ENCODE measurements around the gene PSPC1. TPM values are rescaled to one million over a fixed set of nuclear protein-coding genes. Genes with fewer than 3 reads are reported as not detected.

Gene PSPC1
- total RNA-seq, 1 experiment from 2014 or later: 76.0 TPM

DNA sequence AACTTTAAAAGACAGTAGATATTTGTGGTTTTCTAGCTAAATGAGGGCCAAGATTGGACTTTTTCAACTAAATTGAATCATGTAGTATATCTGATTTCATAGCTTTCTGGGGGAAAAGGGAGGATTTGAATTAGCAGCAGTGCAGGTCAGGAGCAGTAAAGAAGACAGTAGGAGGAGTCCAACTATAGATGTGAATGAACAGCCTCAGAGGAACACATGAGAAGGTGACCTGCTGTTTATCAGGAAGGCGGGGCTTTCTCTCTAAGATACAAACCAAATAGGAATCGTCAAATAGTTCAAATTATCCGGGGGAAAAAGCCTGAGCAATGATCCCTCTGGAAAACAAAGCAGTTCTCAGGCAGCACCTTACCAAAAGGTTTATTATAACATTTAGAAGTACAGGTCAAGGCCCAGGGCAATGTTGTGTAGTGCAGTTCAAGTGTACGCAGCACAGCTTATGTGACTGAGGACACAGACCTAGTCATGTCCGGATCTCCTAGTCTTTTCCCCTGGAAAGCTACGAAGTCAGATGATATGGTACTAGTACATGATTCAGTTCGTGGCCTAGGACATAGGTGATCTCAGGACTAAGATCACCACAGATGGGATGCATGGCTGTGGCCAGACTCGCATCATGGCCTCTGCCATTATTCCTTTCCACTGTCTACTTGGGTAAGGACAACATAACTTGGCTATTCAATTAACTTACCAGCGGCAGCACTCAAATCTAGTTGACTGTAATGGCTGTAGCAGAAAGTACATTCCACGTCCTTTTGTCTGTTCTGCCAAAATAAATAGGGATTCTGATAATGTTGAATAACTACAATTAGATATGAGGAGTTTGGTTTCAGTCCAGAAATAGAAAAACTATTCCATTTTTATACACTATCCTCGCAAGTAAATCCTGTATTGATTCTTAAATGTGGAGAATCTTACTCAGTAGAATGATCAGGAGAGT is 109.0 kb downstream of the PSPC1 start:
- DNase-seq (ENCODE audit: low spot score): no peak

DNA sequence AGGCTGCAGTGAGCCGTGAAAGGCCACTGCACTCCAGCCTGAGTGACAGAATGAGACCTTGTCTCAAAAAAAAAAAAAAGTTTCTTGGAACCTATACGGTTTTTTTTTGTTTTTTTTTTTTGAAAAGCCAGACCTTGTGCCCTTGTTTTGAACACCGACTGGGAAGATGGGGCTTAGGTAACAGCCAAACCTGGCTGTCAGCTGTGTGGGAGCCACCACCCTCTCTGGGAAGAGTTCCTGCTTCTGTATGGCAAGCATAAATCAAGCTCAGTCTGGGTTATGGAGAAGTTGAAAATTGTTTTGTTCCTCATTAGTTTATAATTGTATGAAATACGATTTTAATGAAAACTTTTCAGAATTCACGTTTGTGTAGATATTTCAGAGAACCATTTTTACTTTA is 109.8 kb downstream of the PSPC1 start:
- DNase-seq (ENCODE audit: low spot score): no peak

DNA sequence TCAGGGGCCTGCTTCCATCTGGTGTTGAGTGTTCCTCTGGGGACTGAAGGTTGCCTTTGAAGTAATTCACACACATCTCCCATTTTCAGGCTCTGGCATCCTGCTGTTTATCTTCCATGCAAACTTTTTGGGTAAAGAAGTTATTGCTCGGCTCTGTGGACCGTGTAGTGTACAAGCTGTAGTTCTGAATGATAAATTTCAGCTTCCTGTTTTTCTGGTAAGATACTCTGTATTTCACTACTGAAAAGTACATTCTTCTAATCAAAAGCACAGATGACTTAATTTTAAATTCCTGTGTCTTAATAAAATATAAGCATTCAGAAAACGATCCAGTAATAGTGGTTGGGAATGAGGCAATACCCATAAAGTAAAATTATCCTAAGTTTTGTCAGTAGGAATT is 112.6 kb downstream of the PSPC1 start:
- no peak for DNase-seq (ENCODE audit: low spot score)

DNA sequence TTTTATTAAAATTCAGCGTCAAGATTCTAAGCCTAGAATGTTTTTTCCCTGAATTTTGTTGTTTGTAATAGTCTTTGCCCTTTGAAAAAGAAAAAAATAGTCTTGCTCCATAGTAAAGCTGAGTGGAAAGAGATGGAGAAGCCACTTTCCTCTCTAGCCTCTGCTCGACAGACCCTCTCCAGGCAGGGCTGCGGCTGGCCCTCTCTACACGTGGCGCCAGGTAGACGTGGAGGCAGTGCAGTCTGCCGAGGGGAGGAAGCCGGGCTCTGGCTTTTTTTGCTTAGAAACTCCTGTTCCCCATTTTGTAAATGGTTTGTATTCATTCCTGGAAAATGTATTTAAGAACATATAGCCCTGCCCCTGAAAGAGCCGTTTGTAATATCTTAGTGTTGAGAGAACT is 114.0 kb downstream of the PSPC1 start:
- DNase-seq (ENCODE audit: low spot score): no peak

DNA sequence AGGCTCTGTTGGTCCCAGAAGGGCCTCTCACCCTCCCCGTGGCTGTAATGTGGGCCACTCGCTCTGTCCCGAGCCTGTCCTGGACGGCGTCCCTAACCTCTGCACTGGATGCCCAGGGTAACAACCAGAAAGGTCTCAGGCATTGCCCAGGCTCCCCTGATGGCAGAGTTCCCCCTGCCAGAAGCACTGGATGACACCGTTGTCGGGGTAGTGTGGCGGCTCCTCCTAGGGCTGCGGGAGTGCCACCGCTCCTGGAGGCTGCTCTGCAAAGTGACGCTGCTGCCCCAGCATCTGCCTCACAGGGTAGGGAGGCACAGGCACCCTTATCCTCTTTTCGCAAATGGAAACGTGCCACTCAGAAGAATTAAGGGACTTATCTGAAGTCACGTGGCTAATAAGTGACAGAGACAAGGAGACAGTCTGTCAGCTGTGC is 117.3 kb downstream of the PSPC1 start:
- DNase-seq (ENCODE audit: low spot score): no peak

DNA sequence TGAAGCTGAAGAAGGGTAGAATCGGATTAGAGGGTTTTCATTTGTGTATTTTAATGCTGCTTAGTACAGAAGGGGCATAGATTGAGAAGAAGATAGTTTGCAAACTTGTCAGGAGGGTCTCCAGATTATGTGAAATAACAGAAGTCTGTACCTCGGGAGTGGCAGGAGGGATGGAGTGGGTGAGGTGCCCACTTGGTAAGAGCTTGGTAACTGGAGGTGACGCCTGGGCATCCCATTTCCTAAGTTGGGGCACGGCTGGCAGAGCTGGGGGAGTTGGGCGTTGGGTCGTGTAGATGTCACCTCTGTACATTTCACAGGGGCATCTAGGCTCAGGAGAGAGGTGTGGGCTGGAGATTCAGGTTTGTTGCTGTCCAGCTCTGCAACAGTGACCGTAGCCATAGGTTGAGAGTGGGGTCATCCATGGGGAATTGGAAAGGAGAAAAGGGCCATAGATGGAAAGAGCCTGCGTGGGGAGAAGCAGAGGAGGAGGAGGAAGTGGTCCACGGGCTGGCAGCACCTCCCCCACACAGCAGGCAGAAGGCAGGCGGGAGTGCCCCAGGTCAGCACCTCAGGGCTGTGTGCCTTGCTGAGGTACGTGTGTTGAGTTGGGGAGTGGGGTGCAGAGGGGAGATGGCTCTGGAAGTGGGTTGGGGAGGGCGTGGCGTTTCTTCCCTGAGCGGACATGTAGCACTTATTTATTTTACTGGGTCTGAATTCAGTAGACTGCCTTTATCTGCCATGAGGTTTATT is 118.1 kb downstream of the PSPC1 start:
- no peak for DNase-seq (ENCODE audit: low spot score)

DNA sequence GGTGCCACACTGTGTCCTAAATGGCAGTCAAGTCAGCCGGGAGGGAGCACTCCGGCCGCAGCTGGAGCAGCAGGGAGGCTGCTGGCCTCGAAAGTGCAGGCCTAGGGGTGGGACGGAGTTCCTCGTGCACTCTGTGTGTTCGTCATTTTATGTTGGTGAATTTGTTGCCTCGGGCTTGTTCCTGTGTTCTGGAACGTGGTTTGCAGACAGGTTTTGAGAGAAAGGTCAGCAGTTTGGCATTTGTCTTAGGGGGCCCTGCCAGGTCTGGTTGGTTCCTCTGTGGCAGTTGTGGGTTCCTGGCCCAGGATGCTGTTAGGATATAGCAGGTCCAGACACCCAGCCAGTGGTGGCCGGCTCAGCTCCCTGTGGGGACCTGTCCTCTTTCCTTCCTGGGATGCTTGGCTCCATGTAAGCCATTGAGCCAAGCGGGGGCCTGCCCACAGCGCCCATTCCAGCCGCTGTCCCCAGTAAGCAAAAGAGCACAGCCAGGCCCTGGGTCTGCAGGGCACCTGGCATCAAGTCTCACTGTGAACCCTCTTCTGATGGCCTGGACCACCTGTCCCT is 119.2 kb downstream of the PSPC1 start:
- DNase-seq (ENCODE audit: low spot score): no peak

DNA sequence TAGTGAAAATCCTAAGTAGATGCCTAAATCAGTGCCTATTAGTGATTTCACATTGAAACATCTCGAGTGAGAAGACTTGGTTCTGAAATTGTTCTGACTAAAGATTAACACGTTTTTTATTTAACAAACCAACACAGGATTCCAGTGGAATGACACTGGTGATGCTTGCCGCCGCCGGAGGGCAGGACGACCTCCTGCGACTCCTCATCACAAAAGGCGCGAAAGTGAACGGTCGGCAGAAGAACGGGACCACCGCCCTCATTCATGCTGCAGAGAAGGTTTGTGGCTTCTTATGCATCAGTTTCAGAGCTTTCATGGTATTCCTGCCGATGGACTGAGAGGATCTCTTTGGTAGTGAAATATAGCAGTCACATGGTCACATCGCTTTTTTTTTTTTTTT is 121.2 kb downstream of the PSPC1 start:
- DNase-seq (ENCODE audit: low spot score): no peak

DNA sequence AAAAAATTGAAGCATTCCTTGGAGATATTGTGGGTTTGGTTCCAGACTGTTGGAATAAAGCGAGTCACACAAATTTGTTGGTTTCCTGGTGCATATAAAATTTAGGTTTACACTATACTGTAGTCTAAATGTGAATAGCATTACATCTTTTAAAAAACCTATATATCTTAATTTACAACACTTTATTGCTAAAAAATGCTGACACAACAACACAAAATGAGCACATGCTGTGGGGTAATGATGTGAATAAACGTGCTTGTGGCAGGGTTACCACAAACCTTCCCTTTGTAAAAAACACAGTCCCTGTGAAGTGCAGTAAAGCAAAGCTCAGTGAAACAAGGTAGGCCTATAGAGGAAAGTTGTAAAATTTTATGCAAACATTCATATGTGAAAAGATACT is 121.6 kb downstream of the PSPC1 start:
- DNase-seq (ENCODE audit: low spot score): no peak

DNA sequence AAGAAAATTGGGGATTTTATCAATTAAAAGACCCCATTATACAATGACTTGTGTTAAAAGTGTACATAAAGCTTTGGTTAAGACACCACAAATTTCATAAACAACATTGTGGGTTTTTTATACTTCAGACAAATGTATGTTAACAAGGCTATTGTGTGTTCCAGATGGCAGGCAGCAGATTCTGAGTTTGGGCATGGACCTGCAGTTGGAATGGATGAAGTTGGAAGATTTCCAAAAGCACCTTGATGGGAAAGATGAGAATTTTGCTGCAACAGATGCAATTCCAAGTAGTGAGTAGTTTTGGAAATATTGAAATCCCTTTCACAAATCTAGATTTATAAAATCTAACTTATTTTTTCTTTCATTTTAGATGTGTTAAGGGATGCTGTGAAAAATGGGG is 123.9 kb downstream of the PSPC1 start:
- DNase-seq (ENCODE audit: low spot score): no peak

DNA sequence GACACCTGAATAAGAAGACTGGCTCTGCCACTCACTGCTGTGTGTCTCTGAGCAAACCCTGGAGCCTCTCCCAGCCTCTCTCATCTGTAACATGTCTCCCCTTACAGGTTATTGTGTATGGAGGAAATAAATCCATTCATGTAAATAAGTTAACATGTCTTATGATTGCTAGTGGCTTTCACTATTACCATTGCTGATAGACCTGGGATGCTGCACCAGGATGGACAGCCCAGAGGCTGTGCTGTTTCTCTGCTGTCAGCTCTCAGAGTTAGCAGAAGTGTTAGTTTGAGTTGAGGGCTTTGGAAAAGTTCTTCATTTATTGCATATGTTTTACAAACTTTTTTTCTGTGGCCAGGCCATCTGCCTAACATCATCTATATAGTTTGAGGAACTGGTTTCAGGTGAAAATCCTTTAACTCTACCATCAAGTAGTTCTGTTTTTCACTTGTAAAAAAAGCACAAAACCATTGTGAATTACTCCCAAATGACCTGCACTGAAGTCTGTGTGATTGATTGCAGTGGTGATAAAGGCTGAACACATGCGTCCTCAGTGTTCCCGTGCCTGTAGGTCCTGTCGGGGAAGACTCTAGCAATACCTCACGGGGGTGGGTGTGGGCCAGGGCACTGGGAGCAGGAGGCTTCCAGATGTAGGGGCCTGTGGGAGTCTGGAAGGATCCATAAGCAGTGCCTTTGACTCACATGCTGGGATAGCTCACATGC is 124.7 kb downstream of the PSPC1 start:
- DNase-seq (ENCODE audit: low spot score): no peak

Other genes with a start within 250 kb of the PSPC1 start
- gene TPTE2, start 221.4 kb downstream of the PSPC1 start, total RNA-seq (2014; rRNA removed; shearing (Covaris generic)): not detected in 2 replicates
- 10.3 and 17.6 TPM in 2 replicates for gene MPHOSPH8, start 149.3 kb downstream of the PSPC1 start, total RNA-seq (2014; rRNA removed; shearing (Covaris generic))
- gene ZMYM5, start 80.7 kb upstream of the PSPC1 start, total RNA-seq (2014; rRNA removed; shearing (Covaris generic)): 15.7 and 22.6 TPM in 2 replicates
- gene ZMYM2, start 175.8 kb upstream of the PSPC1 start, total RNA-seq (2014; rRNA removed; shearing (Covaris generic)): 30.1 and 30.9 TPM in 2 replicates

Data from A172 (cell line).